SK-N-SH treated with all-trans-retinoic acid at 6 μM for 48 hours (cell line): ENCODE measurements around the gene CSAG1.
"Not testable (repeated sequence)": the region's sequence is repeated elsewhere in the genome, so short reads cannot be mapped to it uniquely, and the experiment has no call there.

ENCODE experiments used
- ARNTL ChIP-seq: fragments of 450-650 bp; formaldehyde crosslinking; IDR thresholded peaks from 2 replicates; pipeline ENCODE4 v1.5.0; 2020; ENCODE audit warnings: low read depth, mild to moderate bottlenecking, moderate library complexity, borderline replicate concordance
- CSDC2 ChIP-seq: fragments of 250-450 bp; sonication (Bioruptor Pico); IDR thresholded peaks from 2 replicates; pipeline ENCODE4 v1.5.0; 2020; ENCODE audit warnings: mild to moderate bottlenecking, moderate library complexity
- ESRRG ChIP-seq: fragments of 250-450 bp; sonication (Bioruptor Pico); IDR thresholded peaks from 2 replicates; pipeline ENCODE4 v1.6.1; 2021; ENCODE audit warnings: mild to moderate bottlenecking
- OSR1 ChIP-seq: fragments of 250-450 bp; sonication (Bioruptor Pico); IDR thresholded peaks from 2 replicates; pipeline ENCODE4 v1.8.0; 2022; ENCODE audit warnings: moderate library complexity, mild to moderate bottlenecking, inconsistent platforms
- PATZ1 ChIP-seq: fragments of 250-450 bp; sonication (Bioruptor Pico); IDR thresholded peaks from 2 replicates; pipeline ENCODE4 v1.8.0; 2020; ENCODE audit warnings: mild to moderate bottlenecking, moderate library complexity, borderline replicate concordance
- PPARA ChIP-seq: fragments of 250-450 bp; sonication (Bioruptor Pico); IDR thresholded peaks from 2 replicates; pipeline ENCODE4 v1.5.0; 2020; ENCODE audit warnings: mild to moderate bottlenecking, borderline replicate concordance
- RARB ChIP-seq: fragments of 250-450 bp; sonication (Bioruptor Pico); IDR thresholded peaks from 2 replicates; pipeline ENCODE4 v1.8.0; 2021; ENCODE audit warnings: mild to moderate bottlenecking, moderate library complexity
- TSHZ2 ChIP-seq: fragments of 250-450 bp; sonication (Bioruptor Pico); IDR thresholded peaks from 2 replicates; pipeline ENCODE4 v1.5.0; 2020; ENCODE audit warnings: mild to moderate bottlenecking, moderate library complexity
- ZFP3 ChIP-seq: fragments of 250-450 bp; sonication (Bioruptor Pico); IDR thresholded peaks from 2 replicates; pipeline ENCODE4 v1.5.0; 2020; ENCODE audit warnings: mild to moderate bottlenecking, moderate library complexity
- ZFP30 ChIP-seq: fragments of 450-650 bp; formaldehyde crosslinking; IDR thresholded peaks from 2 replicates; pipeline ENCODE4 v1.5.0; 2022; ENCODE audit warnings: mild to moderate bottlenecking, moderate library complexity
- ZNF565 ChIP-seq: fragments of 450-650 bp; formaldehyde crosslinking; conservative IDR thresholded peaks from 2 replicates; pipeline ENCODE4 v1.5.0; 2020; ENCODE audit warnings: low read depth, mild to moderate bottlenecking, moderate library complexity
- ZNF8 ChIP-seq: fragments of 450-650 bp; formaldehyde crosslinking; IDR thresholded peaks from 2 replicates; pipeline ENCODE4 v1.5.0; 2020; ENCODE audit warnings: mild to moderate bottlenecking, moderate library complexity
- TF ChIP-seq, protein P1 (sequence below): fragments of 250-450 bp; sonication (Bioruptor Pico); IDR thresholded peaks from 2 replicates; pipeline ENCODE4 v1.5.1; 2020; ENCODE audit warnings: low read depth, mild to moderate bottlenecking, moderate library complexity

DNA sequence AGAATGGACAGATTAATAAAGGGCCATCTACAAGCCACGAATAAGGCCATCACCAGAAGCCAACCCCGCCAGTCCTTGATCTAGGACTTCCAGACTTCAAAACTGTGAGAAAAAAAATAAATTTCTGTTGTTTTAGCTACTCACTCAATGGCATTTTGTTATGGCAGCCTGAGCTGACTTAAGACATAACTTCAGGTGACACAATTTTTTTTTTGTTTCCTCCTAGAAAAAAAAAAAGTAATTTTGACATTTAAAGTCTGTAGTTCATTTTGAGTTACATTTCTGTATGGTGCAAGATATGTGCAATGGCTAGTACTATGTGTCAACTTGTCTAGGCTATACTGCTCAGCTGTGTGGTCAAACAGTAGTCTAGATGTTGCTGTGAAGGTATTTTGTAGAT, 25.4 kb upstream of the CSAG1 start, which contains the start of gene CSAG3:
- TF ChIP-seq ZFP30 (CRISPR knock-in tag); ESRRG (CRISPR knock-in tag); ARNTL (CRISPR knock-in tag); RARB; ZNF565; TSHZ2; OSR1; ZFP3 (CRISPR knock-in tag); ZNF8 (CRISPR knock-in tag); PATZ1 (CRISPR knock-in tag); CSDC2 (CRISPR knock-in tag); PPARA (CRISPR knock-in tag): not testable (repeated sequence)
- TF ChIP-seq, protein P1, sequence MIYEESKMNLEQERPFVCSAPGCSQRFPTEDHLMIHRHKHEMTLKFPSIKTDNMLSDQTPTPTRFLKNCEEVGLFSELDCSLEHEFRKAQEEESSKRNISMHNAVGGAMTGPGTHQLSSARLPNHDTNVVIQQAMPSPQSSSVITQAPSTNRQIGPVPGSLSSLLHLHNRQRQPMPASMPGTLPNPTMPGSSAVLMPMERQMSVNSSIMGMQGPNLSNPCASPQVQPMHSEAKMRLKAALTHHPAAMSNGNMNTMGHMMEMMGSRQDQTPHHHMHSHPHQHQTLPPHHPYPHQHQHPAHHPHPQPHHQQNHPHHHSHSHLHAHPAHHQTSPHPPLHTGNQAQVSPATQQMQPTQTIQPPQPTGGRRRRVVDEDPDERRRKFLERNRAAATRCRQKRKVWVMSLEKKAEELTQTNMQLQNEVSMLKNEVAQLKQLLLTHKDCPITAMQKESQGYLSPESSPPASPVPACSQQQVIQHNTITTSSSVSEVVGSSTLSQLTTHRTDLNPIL (CRISPR knock-in tag), result not testable (repeated sequence)
